RPMI7951 (cell line): Measurements from ENCODE around the gene TCP11L2. TPM values are rescaled to one million over a fixed set of nuclear protein-coding genes. Genes with fewer than 3 reads are reported as not detected.
"Not testable (repeated sequence)": the region's sequence is repeated elsewhere in the genome, so short reads cannot be mapped to it uniquely, and the experiment has no call there.

Experiments
- DNase-seq: peaks from one replicate; pipeline ENCODE4 v3.0.0-alpha.2; 2012; ENCODE audit warnings: low read depth
- total RNA-seq: library from RNA; depleted of rRNA; stranded (reverse); fragments of >200 nt; shearing (Covaris generic); gene quantifications from 2 replicates; pipeline ENCODE4 v1.2.3, GENCODE V29; 2014

TCP11L2 gene
- total RNA-seq, 1 experiment from 2014 or later, result 3.4 TPM

- DNase-seq, result no peak
These were observed 4.6 kb downstream of the TCP11L2 start for GRCh38 chr12:106307181-106307580.

DNA sequence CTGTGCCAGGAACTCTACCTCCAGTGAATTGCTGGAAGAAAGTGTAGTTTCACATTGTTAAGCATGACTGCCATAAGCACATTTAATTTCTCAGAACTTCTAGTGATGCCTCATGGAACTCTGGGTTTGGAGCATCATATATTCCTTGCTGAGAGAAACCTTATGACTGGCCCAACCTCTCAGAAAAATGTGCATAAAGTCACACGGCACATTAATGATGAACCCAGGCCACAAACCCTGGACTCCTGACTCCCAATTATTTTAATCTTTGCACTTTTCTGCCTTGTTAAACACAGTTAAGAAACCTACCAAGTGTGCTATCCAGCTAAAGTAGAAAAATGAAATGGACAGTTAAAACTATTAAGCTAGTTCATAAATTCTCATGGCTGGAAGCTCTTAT, 5.6 kb downstream of the TCP11L2 start:
- no peak for DNase-seq

GRCh38 chr12:106308611-106309010, 6.1 kb downstream of the TCP11L2 start:
- no peak for DNase-seq

GRCh38 chr12:106309671-106310505, 7.4 kb downstream of the TCP11L2 start:
- DNase-seq, result peak; percentile 51

DNA sequence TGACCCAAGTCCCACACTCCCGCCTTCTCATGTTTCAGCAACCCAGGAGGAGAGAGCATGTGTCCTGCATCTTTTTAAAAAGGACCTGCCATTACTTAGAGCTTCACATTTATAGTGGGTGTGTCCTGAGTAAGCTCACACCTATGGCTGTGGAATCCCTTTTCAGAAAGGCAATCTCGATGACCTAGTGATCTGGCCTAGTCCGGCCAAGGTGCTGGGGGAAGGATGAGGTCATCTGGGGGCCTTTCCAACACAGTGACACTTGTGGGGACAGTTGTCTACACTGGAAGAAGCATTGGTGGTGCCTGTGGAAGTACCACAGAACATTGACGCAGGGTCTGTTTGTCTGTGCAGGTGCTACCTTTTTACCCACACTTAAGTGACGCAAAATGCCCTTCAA, 8.2 kb downstream of the TCP11L2 start:
- no peak for DNase-seq

DNA sequence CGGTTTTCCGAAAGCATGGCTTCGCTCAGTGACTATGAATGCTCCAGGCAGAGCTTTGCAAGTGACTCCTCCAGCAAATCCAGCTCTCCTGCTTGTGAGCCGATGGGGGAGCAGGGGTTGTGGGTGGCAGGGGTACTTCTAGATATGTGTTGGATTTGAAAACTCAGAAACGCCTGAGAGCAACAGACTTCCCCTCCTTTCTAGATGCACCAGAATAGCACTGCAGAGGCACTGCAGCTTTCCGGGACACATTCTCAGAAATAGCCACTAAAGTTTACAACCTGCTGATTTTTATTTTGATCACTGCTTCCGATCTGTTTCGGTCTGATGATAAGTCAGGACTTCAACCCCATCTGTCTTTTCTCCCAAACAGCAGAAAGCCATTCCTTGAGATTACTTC, 8.6 kb downstream of the TCP11L2 start:
- no peak for DNase-seq

DNA sequence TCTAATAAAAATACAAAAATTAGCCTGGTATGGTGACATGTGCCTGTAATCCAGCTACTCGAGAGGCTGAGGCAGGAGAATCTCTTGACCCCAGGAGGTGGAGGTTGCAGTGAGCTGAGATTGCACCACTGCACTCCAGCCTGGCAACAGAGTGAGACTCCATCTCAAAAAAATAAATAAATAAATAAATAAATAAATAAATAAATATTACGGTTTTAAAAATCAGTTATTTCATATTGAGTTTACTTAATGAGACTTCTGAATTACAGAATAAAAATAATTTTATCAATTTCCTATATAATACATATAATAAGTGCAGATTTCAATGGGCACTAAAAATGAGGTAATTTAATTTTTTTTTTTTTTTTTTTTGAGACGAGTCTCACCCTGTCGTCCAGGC, 10.9 kb downstream of the TCP11L2 start:
- not testable (repeated sequence) for DNase-seq

- DNase-seq, result no peak
These were observed 13.0 kb downstream of the TCP11L2 start for GRCh38 chr12:106315523-106315922.

DNA sequence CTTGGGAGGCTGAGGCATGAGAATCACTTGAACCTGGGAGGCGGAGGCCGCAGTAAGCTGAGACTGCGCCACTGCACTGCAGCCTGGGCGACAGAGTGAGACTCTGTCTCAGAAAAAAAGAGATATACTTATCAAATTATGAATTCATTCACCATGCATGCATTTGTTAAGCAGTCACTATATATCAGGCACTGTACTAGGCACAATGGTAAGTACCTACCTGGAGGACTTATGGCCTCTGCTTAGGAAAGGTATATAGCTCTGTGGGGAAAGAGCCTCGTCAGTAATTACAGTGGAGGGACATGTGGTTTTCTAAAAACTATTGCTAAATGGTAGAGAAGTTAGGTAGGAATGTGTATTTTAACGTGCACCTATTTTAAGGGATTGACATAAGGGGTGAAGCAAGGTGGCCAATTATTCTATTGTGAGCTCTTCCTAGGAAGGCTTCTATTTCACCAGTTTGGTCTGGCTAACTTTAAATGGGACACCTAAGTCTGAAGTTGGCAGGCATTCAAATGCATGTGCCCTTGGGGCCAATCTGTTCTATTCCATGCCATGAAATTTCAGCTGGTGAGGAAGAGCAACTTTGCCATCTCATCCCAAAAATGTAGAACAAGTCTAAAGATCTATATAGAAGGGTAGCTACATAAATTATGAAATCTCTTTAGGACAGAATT, 15.0 kb downstream of the TCP11L2 start:
- peak; percentile 35 for DNase-seq

GRCh38 chr12:106321139-106321850, 18.8 kb downstream of the TCP11L2 start:
- DNase-seq, result no peak

DNA sequence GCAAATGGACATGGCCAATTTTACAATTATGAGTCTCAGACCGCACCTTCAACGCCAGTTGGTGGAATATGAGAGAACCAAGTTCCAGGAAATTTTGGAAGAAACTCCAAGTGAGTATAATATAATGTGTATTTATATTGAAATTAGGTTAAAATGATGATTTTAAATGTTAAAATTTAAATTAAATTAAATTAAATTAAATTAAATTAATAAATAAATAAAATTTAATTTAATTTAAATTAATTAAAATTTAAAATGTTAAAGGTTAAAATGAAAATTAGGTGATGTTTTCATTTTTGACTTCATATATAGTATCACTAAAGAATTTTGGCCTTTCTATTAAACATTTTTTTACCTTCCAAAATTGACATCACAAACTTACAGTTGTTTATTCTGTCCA, 21.0 kb downstream of the TCP11L2 start:
- no peak for DNase-seq

GRCh38 chr12:106327309-106327869, 24.9 kb downstream of the TCP11L2 start:
- no peak for DNase-seq

- no peak for DNase-seq
These were observed 26.2 kb downstream of the TCP11L2 start for GRCh38 chr12:106328735-106329134.

DNA sequence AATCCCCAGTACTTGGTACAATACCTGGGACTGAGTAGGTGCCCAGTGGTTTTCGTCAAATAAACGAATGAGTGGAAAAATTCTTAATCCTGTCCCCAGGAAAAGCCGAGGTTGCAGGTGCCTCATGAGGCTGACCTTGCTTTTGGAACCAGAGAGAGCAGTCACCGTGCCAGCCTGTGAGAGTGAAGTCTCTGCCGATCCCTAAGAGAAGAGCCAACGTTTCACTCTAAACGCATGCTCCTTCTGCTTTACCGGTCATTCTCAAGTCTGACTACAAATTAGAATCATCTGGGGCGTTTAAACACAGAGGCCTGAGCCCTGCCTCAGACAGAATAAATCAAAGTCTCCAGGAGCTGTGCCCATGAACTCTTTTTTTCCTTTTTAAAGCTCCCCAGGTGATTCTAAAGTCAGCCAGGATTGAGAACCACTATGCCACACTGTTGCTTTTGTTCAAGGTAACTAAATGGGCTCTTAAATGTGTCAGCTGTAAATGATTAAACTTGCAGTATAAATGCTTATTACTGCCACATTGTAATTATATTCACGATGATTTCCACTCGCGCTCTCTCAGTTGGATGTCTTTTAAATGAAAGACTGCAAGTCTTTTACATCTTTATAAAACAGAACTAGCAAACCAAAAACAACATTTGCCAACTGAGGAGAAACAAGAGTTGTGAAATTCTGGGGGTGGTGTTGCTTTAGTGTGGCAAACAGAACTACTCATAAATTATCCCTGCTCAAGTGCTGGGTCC, 26.9 kb downstream of the TCP11L2 start:
- DNase-seq, result no peak

DNA sequence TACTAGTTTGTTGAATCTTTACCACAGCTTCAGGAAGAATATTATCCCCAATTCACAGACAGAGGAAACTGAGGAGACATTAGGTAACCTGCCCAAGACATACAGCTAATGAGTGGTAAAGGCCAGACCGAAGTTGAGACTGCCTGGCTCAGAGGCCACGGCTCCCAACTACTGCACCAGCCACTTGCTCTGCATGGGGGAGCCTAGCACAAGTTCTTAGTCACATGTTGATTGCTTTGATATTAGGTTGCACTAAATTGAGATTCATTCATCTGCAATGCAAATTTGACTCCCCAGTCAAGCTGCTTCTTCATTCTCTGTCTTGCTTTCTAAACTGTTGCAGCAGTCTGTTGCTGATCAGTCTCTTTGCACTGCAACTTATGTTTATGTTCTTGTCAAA, 29.1 kb downstream of the TCP11L2 start:
- no peak for DNase-seq

DNA sequence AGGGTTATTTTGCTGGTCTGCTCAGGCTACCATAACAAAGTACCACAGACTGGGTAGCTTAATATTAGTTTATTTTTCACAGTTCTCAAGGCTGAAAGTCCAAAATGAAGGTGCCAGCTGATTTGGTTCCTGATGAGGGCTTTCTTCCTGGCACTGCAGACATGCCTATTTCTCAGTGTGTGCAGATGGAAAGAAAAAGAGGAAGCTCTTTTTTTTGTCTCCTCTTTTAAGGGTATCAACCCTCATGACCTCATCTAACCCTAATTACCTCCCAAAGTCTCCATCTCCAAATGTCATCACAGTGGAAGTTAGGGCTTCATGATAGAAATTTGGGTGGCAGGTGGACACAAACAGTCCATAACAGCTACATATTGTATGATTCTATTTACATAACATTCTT, 30.0 kb downstream of the TCP11L2 start:
- DNase-seq, result no peak

DNA sequence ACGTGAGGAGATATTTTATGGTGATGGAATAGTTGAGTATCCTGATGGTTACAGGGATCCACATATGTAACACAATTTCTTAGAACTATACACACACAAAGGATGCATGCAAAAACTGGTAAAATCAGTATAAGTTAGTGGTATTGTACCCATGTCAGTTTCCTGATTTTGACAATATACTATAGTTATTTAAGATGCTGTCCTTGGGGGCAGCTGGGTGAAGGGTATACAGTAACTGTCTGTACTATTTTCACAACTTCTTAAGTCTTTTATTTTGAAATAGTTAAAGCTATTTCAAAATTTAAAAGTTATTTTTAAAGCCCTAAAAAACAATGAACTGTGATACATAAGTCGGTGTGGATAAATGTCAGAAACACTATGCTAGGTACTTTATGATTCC, 30.5 kb downstream of the TCP11L2 start:
- DNase-seq, result no peak

- DNase-seq, result no peak
These were observed 31.2 kb downstream of the TCP11L2 start for GRCh38 chr12:106333756-106334155.

DNA sequence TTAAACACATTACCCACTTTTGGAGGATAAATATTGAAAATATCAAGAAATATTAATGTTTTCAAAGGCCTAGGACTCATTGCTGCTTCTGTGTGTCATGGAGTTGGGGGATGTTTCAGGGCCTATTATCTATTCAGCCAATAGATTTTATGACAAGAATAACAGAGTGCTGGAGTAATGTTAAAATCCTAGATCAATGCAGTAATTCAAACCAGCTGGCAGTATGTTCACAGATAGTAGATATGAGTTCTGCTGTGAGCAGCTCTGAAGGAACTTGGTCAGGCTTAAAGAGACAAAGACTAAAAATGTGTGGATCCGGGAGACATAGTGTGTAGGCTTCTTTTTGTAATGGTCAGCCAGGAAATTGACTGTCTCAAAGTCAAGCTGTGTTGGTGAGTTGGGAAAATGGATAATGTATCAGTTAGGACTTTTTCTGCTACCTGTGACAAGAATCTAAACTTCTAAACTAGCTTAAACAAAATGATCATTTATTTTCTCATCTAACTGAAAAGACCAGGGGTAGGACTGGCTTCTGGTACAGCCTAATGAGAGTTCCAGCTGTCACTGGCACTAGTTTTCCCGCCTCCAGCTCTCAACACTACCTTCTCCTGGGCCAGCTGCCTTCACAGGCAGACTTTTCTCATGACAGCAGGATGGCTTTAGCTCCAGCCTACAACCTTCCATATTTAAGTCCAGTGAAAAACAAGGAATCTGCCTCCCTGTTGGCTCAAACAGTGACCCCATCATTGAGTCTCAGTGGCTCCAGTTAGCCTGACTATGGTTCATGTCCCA, 38.7 kb downstream of the TCP11L2 start:
- no peak for DNase-seq

- peak; percentile 74 for DNase-seq
These were observed 40.1 kb downstream of the TCP11L2 start for GRCh38 chr12:106342397-106343213.
